GM19351 (cell line): ENCODE data around the gene LPAR2.
"Not testable (repeated sequence)": the region's sequence is repeated elsewhere in the genome, so short reads cannot be mapped to it uniquely, and the experiment has no call there.

Experiments
- ATAC-seq: cut with Tn5 transposase; IDR thresholded peaks from one replicate; pipeline ENCODE4 v1.9.1; 2021; ENCODE audit warnings: mild to moderate bottlenecking, moderate library complexity; ENCODE audit not compliant: unreplicated experiment

The LPAR2 gene

GRCh38 chr19:19627621-19628500 is at the start of gene LPAR2:
TSS of gene LPAR2 (minus strand) at chr19:19628220. CDS start at chr19:19627275, 945 bp downstream.
- ATAC-seq, result peak; percentile 68

- no peak for ATAC-seq
Measured at GRCh38 chr19:19677579-19677978, 49.6 kb upstream of the LPAR2 start.

- no peak for ATAC-seq
Measured at GRCh38 chr19:19674315-19674714, 46.3 kb upstream of the LPAR2 start.

- ATAC-seq, result no peak
Measured at GRCh38 chr19:19672816-19673215, 44.8 kb upstream of the LPAR2 start.

GRCh38 chr19:19670070-19670551 is 42.1 kb upstream of the LPAR2 start:
- ATAC-seq, result no peak

- peak; percentile 70 for ATAC-seq
Measured at GRCh38 chr19:19668230-19669012, 40.4 kb upstream of the LPAR2 start, which contains the start of gene ZNF101. TSS of gene ZNF101 (plus strand) at chr19:19668839. CDS start at chr19:19668964, 125 bp downstream.

- not testable (repeated sequence) for ATAC-seq
Measured at GRCh38 chr19:19665420-19665948, 37.5 kb upstream of the LPAR2 start.

- ATAC-seq, result peak; percentile 61
Measured at GRCh38 chr19:19663256-19664120, 35.5 kb upstream of the LPAR2 start, which contains the start of gene ATP13A1. TSS of gene ATP13A1 (minus strand) at chr19:19663676. CDS start at chr19:19663666, 10 bp downstream.

- ATAC-seq, result no peak
Measured at GRCh38 chr19:19662871-19663255, 34.8 kb upstream of the LPAR2 start.

- no peak for ATAC-seq
Measured at GRCh38 chr19:19662344-19662743, 34.3 kb upstream of the LPAR2 start.

- peak; percentile 58 for ATAC-seq
Measured at GRCh38 chr19:19661675-19662251, 33.7 kb upstream of the LPAR2 start.

- no peak for ATAC-seq
Measured at GRCh38 chr19:19661141-19661674, 33.2 kb upstream of the LPAR2 start.

- no peak for ATAC-seq
Measured at GRCh38 chr19:19659646-19660245, 31.7 kb upstream of the LPAR2 start.

GRCh38 chr19:19657397-19657783 is 29.4 kb upstream of the LPAR2 start:
- no peak for ATAC-seq

GRCh38 chr19:19656451-19657396 is 28.7 kb upstream of the LPAR2 start:
- no peak for ATAC-seq

GRCh38 chr19:19655641-19656343 is 27.8 kb upstream of the LPAR2 start:
- no peak for ATAC-seq

- ATAC-seq, result no peak
Measured at GRCh38 chr19:19655051-19655594, 27.1 kb upstream of the LPAR2 start.
